ENCODE data around the gene C14orf180. TPM values are rescaled to one million over a fixed set of nuclear protein-coding genes. Genes with fewer than 3 reads are reported as not detected.

The C14orf180 gene
- total RNA-seq, 2 donors from 2014 or later = 0.32 TPM; not detected in 1

GRCh38 chr14:104590240-104590965 is 10.8 kb downstream of the C14orf180 start:
- TF ChIP-seq CTCF (IDR thresholded peaks at IDR 0.05) (no peak), POLR2A (IDR thresholded peaks at IDR 0.05) (no peak), POLR2AphosphoS5 (IDR thresholded peaks at IDR 0.05) (no peak)
- Histone ChIP-seq H3K36me3 (no peaks in the 10 kb centered on the region), H3K4me3 (no peak overlapping the region), H3K4me1 (replicated peaks) (no peaks in the 10 kb centered on the region), H3K9me3 (no peaks in the 10 kb centered on the region), H3K27ac (no peak overlapping the region), H3K27me3 (replicated peaks; ENCODE audit: insufficient read depth) (no peaks in the 10 kb centered on the region)
- 81% methylated on average over 23 of the region's 23 CpGs for WGBS
- intact Hi-C loops (cut with DNase I) = no loop called here
- no peak for DNase-seq (ENCODE audit: low spot score)

GRCh38 chr14:104591031-104591430 is 11.5 kb downstream of the C14orf180 start:
- Histone ChIP-seq H3K36me3 (no peaks in the 10 kb centered on the region), H3K4me1 (replicated peaks) (no peaks in the 10 kb centered on the region), H3K27ac (no peak overlapping the region), H3K4me3 (no peak overlapping the region), H3K27me3 (replicated peaks; ENCODE audit: insufficient read depth) (no peaks in the 10 kb centered on the region), H3K9me3 (no peaks in the 10 kb centered on the region)
- TF ChIP-seq CTCF (IDR thresholded peaks at IDR 0.05) = no peak
- TF ChIP-seq POLR2AphosphoS5 (IDR thresholded peaks at IDR 0.05) = no peak
- TF ChIP-seq POLR2A (IDR thresholded peaks at IDR 0.05) = no peak
- no peak for DNase-seq (ENCODE audit: low spot score)
- intact Hi-C loops (cut with DNase I) = no loop called here
- 75% methylated on average over 7 of the region's 7 CpGs for WGBS

- Histone ChIP-seq H3K36me3 (no peaks in the 10 kb centered on the region), H3K27ac (no peak overlapping the region), H3K4me1 (replicated peaks) (no peaks in the 10 kb centered on the region), H3K27me3 (replicated peaks; ENCODE audit: insufficient read depth) (no peaks in the 10 kb centered on the region), H3K4me3 (no peak overlapping the region), H3K9me3 (no peaks in the 10 kb centered on the region)
- intact Hi-C loops (cut with DNase I) = no loop called here
- DNase-seq (ENCODE audit: low spot score) = no peak
- 72% methylated on average over 23 of the region's 26 CpGs for WGBS
- TF ChIP-seq POLR2A (IDR thresholded peaks at IDR 0.05) (no peak), POLR2AphosphoS5 (IDR thresholded peaks at IDR 0.05) (no peak), CTCF (IDR thresholded peaks at IDR 0.05) (no peak)
Measured at GRCh38 chr14:104591506-104592291, 12.1 kb downstream of the C14orf180 start.

- intact Hi-C loops (cut with DNase I) = no loop called here
- Histone ChIP-seq H3K27ac (no peak overlapping the region), H3K4me3 (no peak overlapping the region), H3K9me3 (no peaks in the 10 kb centered on the region), H3K27me3 (replicated peaks; ENCODE audit: insufficient read depth) (no peaks in the 10 kb centered on the region), H3K4me1 (replicated peaks) (no peaks in the 10 kb centered on the region), H3K36me3 (no peaks in the 10 kb centered on the region)
- TF ChIP-seq POLR2AphosphoS5 (IDR thresholded peaks at IDR 0.05) (no peak), POLR2A (IDR thresholded peaks at IDR 0.05) (no peak), CTCF (IDR thresholded peaks at IDR 0.05) (no peak)
- DNase-seq (ENCODE audit: low spot score) = no peak
- WGBS = 81% methylated on average over 3 of the region's 3 CpGs
Measured at GRCh38 chr14:104592292-104592672, 12.7 kb downstream of the C14orf180 start.

Data from prostate gland (tissue), 2 donors.